Measurements from ENCODE around the gene PADI2. TPM values are rescaled to one million over a fixed set of nuclear protein-coding genes. Genes with fewer than 3 reads are reported as not detected.
A peak's percentile ranks its signal among the peaks of the same experiment; 100 is the strongest.

Gene PADI2
- total and polyA plus RNA-seq, 2 donors: 1.4 to 3.6 TPM

GRCh38 chr1:17143760-17144159 lies 24.5 kb upstream of the PADI2 start:
- Histone ChIP-seq H3K27ac (ENCODE audit: low read depth in 1 of 2, low read length in 1 of 2) (no peak overlapping the region), H3K4me1 (ENCODE audit: control insufficient read depth in 2 of 2, insufficient read depth in 2 of 2, low read length in 2 of 2) (no peaks in the 10 kb centered on the region), H3K9me3 (ENCODE audit: control insufficient read depth in 2 of 2, insufficient read depth in 1 of 2, low read length in 1 of 2) (no peaks in the 10 kb centered on the region), H3K36me3 (ENCODE audit: control insufficient read depth in 2 of 2, insufficient read depth in 2 of 2, low read length in 1 of 2) (no peaks in the 10 kb centered on the region), H3K27me3 (ENCODE audit: control insufficient read depth in 2 of 2, insufficient read depth in 1 of 2, low read length in 1 of 2) (peaks cover 2 to 28% of the 10 kb centered on the region in 2 donors), H3K4me3 (ENCODE audit: low read length in 2 of 2) (no peak overlapping the region)
- WGBS: 97% methylated on average over 3 of the region's 3 CpGs
- no peak for DNase-seq (ENCODE audit: low read depth in 6 of 9, low spot score in 9 of 9)

GRCh38 chr1:17141441-17142197 lies 22.4 kb upstream of the PADI2 start:
- H3K4me3 ChIP-seq (ENCODE audit: low read length in 2 of 2): no peak overlapping the region
- H3K27ac ChIP-seq (ENCODE audit: low read depth in 1 of 2, low read length in 1 of 2): no peak overlapping the region
- WGBS: 95% methylated on average over 10 of the region's 10 CpGs
- no peaks in the 10 kb centered on the region for H3K4me1 ChIP-seq (ENCODE audit: control insufficient read depth in 2 of 2, insufficient read depth in 2 of 2, low read length in 2 of 2)
- H3K9me3 ChIP-seq (ENCODE audit: control insufficient read depth in 2 of 2, insufficient read depth in 1 of 2, low read length in 1 of 2): no peaks in the 10 kb centered on the region
- peak in 1 of 9 donors; percentile 21 for DNase-seq (ENCODE audit: low read depth in 6 of 9, low spot score in 9 of 9)
- H3K36me3 ChIP-seq (ENCODE audit: control insufficient read depth in 2 of 2, insufficient read depth in 2 of 2, low read length in 1 of 2): no peaks in the 10 kb centered on the region
- H3K27me3 ChIP-seq (ENCODE audit: control insufficient read depth in 2 of 2, insufficient read depth in 1 of 2, low read length in 1 of 2): peaks cover 0 to 14% of the 10 kb centered on the region in 2 donors

GRCh38 chr1:17140279-17140678 lies 21.0 kb upstream of the PADI2 start:
- Histone ChIP-seq H3K27me3 (ENCODE audit: control insufficient read depth in 2 of 2, insufficient read depth in 1 of 2, low read length in 1 of 2) (peaks cover 0 to 11% of the 10 kb centered on the region in 2 donors), H3K9me3 (ENCODE audit: control insufficient read depth in 2 of 2, insufficient read depth in 1 of 2, low read length in 1 of 2) (no peaks in the 10 kb centered on the region), H3K4me3 (ENCODE audit: low read length in 2 of 2) (no peak overlapping the region), H3K4me1 (ENCODE audit: control insufficient read depth in 2 of 2, insufficient read depth in 2 of 2, low read length in 2 of 2) (no peaks in the 10 kb centered on the region), H3K27ac (ENCODE audit: low read depth in 1 of 2, low read length in 1 of 2) (no peak overlapping the region), H3K36me3 (ENCODE audit: control insufficient read depth in 2 of 2, insufficient read depth in 2 of 2, low read length in 1 of 2) (no peaks in the 10 kb centered on the region)
- WGBS: 80% methylated on average over 1 of the region's 1 CpG
- no peak for DNase-seq (ENCODE audit: low read depth in 6 of 9, low spot score in 9 of 9)

- no peak for DNase-seq (ENCODE audit: low read depth in 6 of 9, low spot score in 9 of 9)
- Histone ChIP-seq H3K27ac (ENCODE audit: low read depth in 1 of 2, low read length in 1 of 2) (no peak overlapping the region), H3K9me3 (ENCODE audit: control insufficient read depth in 2 of 2, insufficient read depth in 1 of 2, low read length in 1 of 2) (no peaks in the 10 kb centered on the region)
Measured at GRCh38 chr1:17139637-17140036, 20.4 kb upstream of the PADI2 start.

GRCh38 chr1:17137441-17137840 lies 18.2 kb upstream of the PADI2 start:
- Histone ChIP-seq H3K36me3 (ENCODE audit: control insufficient read depth in 2 of 2, insufficient read depth in 2 of 2, low read length in 1 of 2) (no peaks in the 10 kb centered on the region), H3K4me1 (ENCODE audit: control insufficient read depth in 2 of 2, insufficient read depth in 2 of 2, low read length in 2 of 2) (no peaks in the 10 kb centered on the region), H3K27me3 (ENCODE audit: control insufficient read depth in 2 of 2, insufficient read depth in 1 of 2, low read length in 1 of 2) (peaks cover 0 to 9% of the 10 kb centered on the region in 2 donors), H3K4me3 (ENCODE audit: low read length in 2 of 2) (no peak overlapping the region), H3K27ac (ENCODE audit: low read depth in 1 of 2, low read length in 1 of 2) (no peak overlapping the region), H3K9me3 (ENCODE audit: control insufficient read depth in 2 of 2, insufficient read depth in 1 of 2, low read length in 1 of 2) (no peaks in the 10 kb centered on the region)
- no peak for DNase-seq (ENCODE audit: low read depth in 6 of 9, low spot score in 9 of 9)
- 82% methylated on average over 6 of the region's 6 CpGs for WGBS

More at GRCh38 chr1:17139637-17140036, 20.4 kb upstream of the PADI2 start:
- Histone ChIP-seq H3K27me3 (ENCODE audit: control insufficient read depth in 2 of 2, insufficient read depth in 1 of 2, low read length in 1 of 2) (peaks cover 0 to 9% of the 10 kb centered on the region in 2 donors), H3K4me1 (ENCODE audit: control insufficient read depth in 2 of 2, insufficient read depth in 2 of 2, low read length in 2 of 2) (no peaks in the 10 kb centered on the region), H3K4me3 (ENCODE audit: low read length in 2 of 2) (no peak overlapping the region), H3K36me3 (ENCODE audit: control insufficient read depth in 2 of 2, insufficient read depth in 2 of 2, low read length in 1 of 2) (no peaks in the 10 kb centered on the region)

GRCh38 chr1:17136936-17137335 lies 17.7 kb upstream of the PADI2 start:
- no peak overlapping the region for H3K27ac ChIP-seq (ENCODE audit: low read depth in 1 of 2, low read length in 1 of 2)
- no peak for DNase-seq (ENCODE audit: low read depth in 6 of 9, low spot score in 9 of 9)

GRCh38 chr1:17136145-17136544 lies 16.9 kb upstream of the PADI2 start:
- WGBS: 92% methylated on average over 13 of the region's 13 CpGs
- Histone ChIP-seq H3K36me3 (ENCODE audit: control insufficient read depth in 2 of 2, insufficient read depth in 2 of 2, low read length in 1 of 2) (no peaks in the 10 kb centered on the region), H3K9me3 (ENCODE audit: control insufficient read depth in 2 of 2, insufficient read depth in 1 of 2, low read length in 1 of 2) (no peaks in the 10 kb centered on the region), H3K4me3 (ENCODE audit: low read length in 2 of 2) (no peak overlapping the region), H3K27me3 (ENCODE audit: control insufficient read depth in 2 of 2, insufficient read depth in 1 of 2, low read length in 1 of 2) (peaks cover 0 to 9% of the 10 kb centered on the region in 2 donors), H3K27ac (ENCODE audit: low read depth in 1 of 2, low read length in 1 of 2) (no peak overlapping the region), H3K4me1 (ENCODE audit: control insufficient read depth in 2 of 2, insufficient read depth in 2 of 2, low read length in 2 of 2) (no peaks in the 10 kb centered on the region)
- no peak for DNase-seq (ENCODE audit: low read depth in 6 of 9, low spot score in 9 of 9)

More at GRCh38 chr1:17136936-17137335, 17.7 kb upstream of the PADI2 start:
- Histone ChIP-seq H3K27me3 (ENCODE audit: control insufficient read depth in 2 of 2, insufficient read depth in 1 of 2, low read length in 1 of 2) (peaks cover 0 to 9% of the 10 kb centered on the region in 2 donors), H3K36me3 (ENCODE audit: control insufficient read depth in 2 of 2, insufficient read depth in 2 of 2, low read length in 1 of 2) (no peaks in the 10 kb centered on the region), H3K4me1 (ENCODE audit: control insufficient read depth in 2 of 2, insufficient read depth in 2 of 2, low read length in 2 of 2) (no peaks in the 10 kb centered on the region), H3K4me3 (ENCODE audit: low read length in 2 of 2) (no peak overlapping the region), H3K9me3 (ENCODE audit: control insufficient read depth in 2 of 2, insufficient read depth in 1 of 2, low read length in 1 of 2) (no peaks in the 10 kb centered on the region)
- 97% methylated on average over 8 of the region's 8 CpGs for WGBS

- DNase-seq (ENCODE audit: low read depth in 6 of 9, low spot score in 9 of 9): no peak
- H3K4me3 ChIP-seq (ENCODE audit: low read length in 2 of 2): no peak overlapping the region
- H3K27ac ChIP-seq (ENCODE audit: low read depth in 1 of 2, low read length in 1 of 2): no peak overlapping the region
- H3K9me3 ChIP-seq (ENCODE audit: control insufficient read depth in 2 of 2, insufficient read depth in 1 of 2, low read length in 1 of 2): no peaks in the 10 kb centered on the region
- H3K27me3 ChIP-seq (ENCODE audit: control insufficient read depth in 2 of 2, insufficient read depth in 1 of 2, low read length in 1 of 2): peaks cover 0 to 9% of the 10 kb centered on the region in 2 donors
- no peaks in the 10 kb centered on the region for H3K4me1 ChIP-seq (ENCODE audit: control insufficient read depth in 2 of 2, insufficient read depth in 2 of 2, low read length in 2 of 2)
- 83% methylated on average over 5 of the region's 5 CpGs for WGBS
- H3K36me3 ChIP-seq (ENCODE audit: control insufficient read depth in 2 of 2, insufficient read depth in 2 of 2, low read length in 1 of 2): no peaks in the 10 kb centered on the region
Measured at GRCh38 chr1:17135530-17135929, 16.3 kb upstream of the PADI2 start.

GRCh38 chr1:17134724-17135123 lies 15.5 kb upstream of the PADI2 start:
- 96% methylated on average over 7 of the region's 7 CpGs for WGBS
- DNase-seq (ENCODE audit: low read depth in 6 of 9, low spot score in 9 of 9): no peak
- Histone ChIP-seq H3K9me3 (ENCODE audit: control insufficient read depth in 2 of 2, insufficient read depth in 1 of 2, low read length in 1 of 2) (no peaks in the 10 kb centered on the region), H3K27ac (ENCODE audit: low read depth in 1 of 2, low read length in 1 of 2) (no peak overlapping the region), H3K4me3 (ENCODE audit: low read length in 2 of 2) (no peak overlapping the region), H3K4me1 (ENCODE audit: control insufficient read depth in 2 of 2, insufficient read depth in 2 of 2, low read length in 2 of 2) (no peaks in the 10 kb centered on the region), H3K36me3 (ENCODE audit: control insufficient read depth in 2 of 2, insufficient read depth in 2 of 2, low read length in 1 of 2) (no peaks in the 10 kb centered on the region), H3K27me3 (ENCODE audit: control insufficient read depth in 2 of 2, insufficient read depth in 1 of 2, low read length in 1 of 2) (peaks cover 0 to 9% of the 10 kb centered on the region in 2 donors)

Data from thymus (tissue), 11 donors.